ENCODE results near the gene PPP4R3B. TPM values are rescaled to one million over a fixed set of nuclear protein-coding genes. Genes with fewer than 3 reads are reported as not detected.

PPP4R3B gene
- total and polyA plus RNA-seq, 2 of the 8 experiments (the other 6 are each of a cell fraction or from before 2014, with no cell fraction given) = 8.5 to 39.1 TPM

- Histone ChIP-seq H2BK15ac (ENCODE audit: low read length) (no peak overlapping the region), H3K4ac (replicated peaks; ENCODE audit: insufficient read length, low read depth, low read length) (peak overlapping the region; percentile 57), H4K91ac (replicated peaks; ENCODE audit: insufficient read length, low read length) (peak overlapping the region; percentile 66), H3K27ac (ENCODE audit: low read depth, low read length) (peak overlapping the region; percentile 96), H3K18ac (ENCODE audit: extremely low read depth, low read length) (no peak overlapping the region), H3K4me3 (ENCODE audit: extremely low read depth in 1 of 4, insufficient read depth in 2 of 4, low read depth in 3 of 4, low read length in 4 of 4) (peak overlapping the region; percentile 58 to 100 (median 98)), H3K23ac (ENCODE audit: insufficient read length) (no peak overlapping the region), H2BK12ac (ENCODE audit: low read depth, low read length) (peak overlapping the region; percentile 41), H3K79me1 (ENCODE audit: low read depth, low read length) (peaks cover 6% of the 10 kb centered on the region; the same call in 1 of the 2 replicates), H3K27me3 (replicated peaks in 1 of 4; ENCODE audit: control insufficient read depth in 3 of 4, extremely low read depth in 1 of 4, insufficient read depth in 3 of 4, low read length in 3 of 4) (no peaks in the 10 kb centered on the region), H3K4me1 (replicated peaks in 1 of 4; ENCODE audit: control insufficient read depth in 3 of 4, insufficient read depth in 4 of 4, low read length in 3 of 4) (peaks cover 0 to 3% (median 0%) of the 10 kb centered on the region in 4 experiments; a peak in 1 of 7 replicates), H3K14ac (ENCODE audit: insufficient read length) (no peak overlapping the region), H3K4me2 (ENCODE audit: insufficient read depth in 1 of 2, low read depth in 2 of 2, low read length in 2 of 2) (peak overlapping the region; percentile 60 to 78), H3K79me2 (ENCODE audit: control insufficient read depth in 1 of 2, insufficient read depth in 2 of 2, low read length in 2 of 2) (peaks cover 11 to 73% of the 10 kb centered on the region in 2 experiments), H3K9ac (replicated peaks in 1 of 4; ENCODE audit: extremely low read depth in 1 of 4, low read depth in 3 of 4, low read length in 3 of 4) (peak overlapping the region; percentile 90 to 98 (median 96)), H3K36me3 (ENCODE audit: control insufficient read depth in 2 of 4, insufficient read depth in 4 of 4, low read length in 3 of 4) (peaks cover 2 to 20% (median 7%) of the 10 kb centered on the region in 4 experiments; a peak in 4 of 8 replicates), H2AFZ (ENCODE audit: low read length) (0 out of 2 replicates have a peak overlapping the region, but pooled peaks have one; percentile 27), H2AK5ac (ENCODE audit: low read depth, low read length) (no peak overlapping the region), H3K23me2 (ENCODE audit: low read depth, low read length) (0 out of 2 replicates have a peak, but pooled peaks cover 5% of the 10 kb centered on the region), H4K8ac (ENCODE audit: extremely low read depth, insufficient read depth, low read length) (peak overlapping the region; percentile 98; the same call in 1 of the 2 replicates), H3K56ac (replicated peaks; ENCODE audit: insufficient read length, low read depth, low read length) (peak overlapping the region; percentile 67), H4K5ac (ENCODE audit: insufficient read length, low read depth, low read length) (peak overlapping the region; percentile 69), H2BK120ac (replicated peaks; ENCODE audit: low read depth, low read length) (no peak overlapping the region), H2BK5ac (ENCODE audit: low read depth, low read length) (peak overlapping the region; percentile 92), H2BK20ac (ENCODE audit: low read length) (no peak overlapping the region), H3K9me3 (ENCODE audit: insufficient read depth in 2 of 2, low read depth in 1 of 2, low read length in 1 of 2) (no peaks in the 10 kb centered on the region), H4K20me1 (replicated peaks in 1 of 2; ENCODE audit: control insufficient read depth in 1 of 2, insufficient read depth in 2 of 2, low read length in 2 of 2) (peaks cover 0 to 7% of the 10 kb centered on the region in 2 experiments)
- no peak for FAIRE-seq
- POLR2A ChIA-PET (ENCODE audit: partially characterized antibody) = interaction anchor here (0.6 to 2.4 kb wide), 6 partner anchors 13 to 335 kb away, joined by 3 to 8 read pairs (median 5); no protein-coding TSS in a partner anchor
- TF ChIP-seq, protein P1, sequence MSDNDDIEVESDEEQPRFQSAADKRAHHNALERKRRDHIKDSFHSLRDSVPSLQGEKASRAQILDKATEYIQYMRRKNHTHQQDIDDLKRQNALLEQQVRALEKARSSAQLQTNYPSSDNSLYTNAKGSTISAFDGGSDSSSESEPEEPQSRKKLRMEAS (IDR thresholded peaks at IDR 0.05) = no peak
- TF ChIP-seq POLR2A (IDR thresholded peaks at IDR 0.05; ENCODE audit: control extremely low read depth in 1 of 2, low read depth in 2 of 2, low read length in 2 of 2) (peak; percentile 18 to 57; a peak in 2 of 3 replicates), TAF1 (IDR thresholded peaks at IDR 0.05; ENCODE audit: low read depth, low read length) (peak; percentile 46; the same call in 1 of the 2 replicates)
- DNase-seq (ENCODE audit: low read depth in 1 of 2, low spot score in 2 of 2) = no peak
- 3% methylated on average over 24 of the region's 24 CpGs; no CpG with 5 or more reads in 1 of the 2 experiments for WGBS, 2 experiments (ENCODE audit: extremely low coverage in 1 of 2, insufficient coverage in 1 of 2, insufficient read length in 1 of 2, insufficient replicate concordance in 2 of 2, low coverage in 1 of 2, low lambda C conversion rate in 2 of 2, missing lambda C conversion rate in 1 of 2)
- CTCF ChIA-PET (ENCODE audit: partially characterized antibody) = no interaction called here
Observed at GRCh38 chr2:55616551-55617174, 759 bp downstream of the PPP4R3B start.
